GM18520 (cell line): ENCODE data around the gene CEP112.

Experiments
- ATAC-seq: cut with Tn5 transposase; IDR thresholded peaks from one replicate; pipeline ENCODE4 v1.9.1; 2021; ENCODE audit not compliant: unreplicated experiment

The CEP112 gene

DNA sequence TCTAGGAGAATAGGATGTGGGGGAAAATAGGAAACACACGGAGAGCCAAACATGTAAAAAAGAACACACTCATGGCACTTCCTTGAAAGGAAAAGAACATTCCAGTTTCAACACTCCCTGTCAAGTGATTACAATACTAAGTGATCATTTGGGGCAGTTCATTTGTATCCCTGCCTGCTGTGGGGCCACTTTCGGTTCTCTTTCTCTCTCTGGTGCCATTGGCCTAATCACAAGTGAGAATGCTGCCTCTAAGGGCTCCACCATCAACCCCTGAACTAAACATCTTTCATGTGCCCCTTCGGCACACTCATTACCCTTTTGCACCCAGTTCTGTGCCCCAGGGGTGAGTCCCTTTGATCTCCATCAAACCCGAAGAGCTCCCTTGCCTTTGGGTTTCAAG, 197.3 kb downstream of the CEP112 start:
- ATAC-seq = no peak

DNA sequence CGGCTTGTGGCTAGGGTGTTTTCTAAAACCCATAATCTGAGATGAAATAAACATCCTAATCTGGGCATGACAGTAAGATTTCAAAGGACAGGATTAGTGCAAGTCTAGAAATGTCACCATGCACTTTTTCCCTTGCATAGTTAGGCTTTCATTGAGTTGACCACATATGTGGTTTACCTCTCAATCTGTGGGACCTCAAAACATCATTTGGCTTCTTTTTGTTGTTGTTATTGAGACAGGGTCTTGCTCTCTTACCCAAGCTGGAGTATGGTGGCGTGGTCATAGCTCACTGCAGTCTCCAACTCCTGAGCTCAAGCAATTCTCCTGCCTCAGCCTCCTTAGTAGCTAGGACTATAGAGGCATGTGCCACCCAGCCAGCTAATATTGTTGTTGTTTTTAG, 197.8 kb downstream of the CEP112 start:
- no peak for ATAC-seq

- ATAC-seq = no peak
Measured at GRCh38 chr17:65990593-65990992, 201.3 kb downstream of the CEP112 start.

- no peak for ATAC-seq
Measured at GRCh38 chr17:65988451-65988850, 203.5 kb downstream of the CEP112 start.

GRCh38 chr17:65987988-65988387, 203.9 kb downstream of the CEP112 start:
- no peak for ATAC-seq

GRCh38 chr17:65985571-65985970, 206.4 kb downstream of the CEP112 start:
- no peak for ATAC-seq

DNA sequence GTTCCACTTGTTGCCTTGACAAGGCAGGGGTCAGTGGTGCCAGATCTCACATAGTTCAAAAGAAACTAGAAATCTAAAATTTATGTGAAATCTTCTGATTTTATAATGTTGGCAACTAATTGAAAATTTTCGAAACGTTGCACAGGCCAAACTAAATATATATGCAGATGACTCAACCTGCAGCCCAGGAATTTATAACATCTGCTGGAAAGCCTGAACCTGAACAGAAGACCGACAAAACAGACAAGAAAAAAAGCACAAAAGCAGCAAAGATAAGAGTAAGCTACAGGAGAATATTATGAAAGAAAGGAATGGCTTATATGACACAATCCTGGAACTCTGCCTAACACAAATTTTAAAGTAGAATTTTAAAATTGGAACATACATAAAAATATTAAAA, 207.6 kb downstream of the CEP112 start:
- no peak for ATAC-seq

DNA sequence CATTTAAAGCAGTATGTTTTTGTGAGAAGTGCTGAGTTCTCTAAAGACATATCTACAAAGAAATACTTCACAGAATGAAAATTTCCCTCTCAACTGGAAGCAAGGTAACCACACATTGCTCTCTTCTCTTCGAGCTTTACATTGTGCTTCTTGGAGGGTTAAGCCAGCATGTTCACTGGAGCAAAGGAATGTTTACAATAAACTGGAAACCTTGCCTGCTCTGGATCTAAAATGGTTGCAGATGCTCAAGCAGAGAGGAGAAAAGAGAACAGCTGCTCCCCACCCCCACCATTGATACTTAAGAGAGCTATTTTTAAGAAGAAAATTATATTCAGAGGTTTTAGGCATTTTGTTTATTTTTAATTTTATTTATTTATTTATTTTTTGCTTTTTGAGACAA, 213.1 kb downstream of the CEP112 start:
- ATAC-seq = no peak

DNA sequence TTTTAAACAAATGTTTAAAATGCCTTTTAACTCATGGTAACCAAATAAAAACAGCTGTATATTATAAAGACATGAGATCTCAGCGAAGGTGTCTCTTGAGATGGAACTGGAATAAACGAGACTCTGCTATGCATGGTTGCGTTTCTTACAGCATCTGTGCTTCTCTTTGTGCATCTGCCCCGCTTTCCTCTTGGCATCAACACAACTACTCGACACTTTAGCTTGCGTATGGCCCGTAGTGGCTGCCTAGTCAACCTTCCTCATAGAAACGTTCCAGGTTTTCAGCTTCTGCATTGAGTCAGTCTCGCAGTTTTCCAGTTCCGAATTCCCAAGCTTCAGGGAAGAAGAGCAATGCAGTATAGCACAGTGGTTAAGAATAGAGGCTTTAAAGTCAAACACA, 214.9 kb downstream of the CEP112 start:
- ATAC-seq = no peak

DNA sequence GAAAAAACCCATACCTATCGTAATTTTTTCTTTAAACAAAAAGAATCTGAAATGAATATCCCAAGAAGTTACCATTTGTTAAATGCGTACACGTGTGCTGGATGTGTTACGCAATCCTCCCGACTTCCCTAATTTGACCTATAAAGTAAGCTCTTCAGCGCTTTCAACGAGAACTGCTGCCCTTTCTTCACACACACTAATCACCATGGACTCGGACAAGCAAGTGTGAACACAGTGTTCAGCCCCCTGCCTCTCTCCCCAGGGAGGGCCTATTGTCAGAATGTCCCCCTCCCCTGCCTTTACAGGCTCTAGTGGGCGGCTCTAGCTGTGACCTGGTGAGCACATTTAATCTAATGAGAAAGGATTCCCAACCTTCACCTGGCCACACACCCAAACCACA, 216.1 kb downstream of the CEP112 start:
- ATAC-seq = no peak

DNA sequence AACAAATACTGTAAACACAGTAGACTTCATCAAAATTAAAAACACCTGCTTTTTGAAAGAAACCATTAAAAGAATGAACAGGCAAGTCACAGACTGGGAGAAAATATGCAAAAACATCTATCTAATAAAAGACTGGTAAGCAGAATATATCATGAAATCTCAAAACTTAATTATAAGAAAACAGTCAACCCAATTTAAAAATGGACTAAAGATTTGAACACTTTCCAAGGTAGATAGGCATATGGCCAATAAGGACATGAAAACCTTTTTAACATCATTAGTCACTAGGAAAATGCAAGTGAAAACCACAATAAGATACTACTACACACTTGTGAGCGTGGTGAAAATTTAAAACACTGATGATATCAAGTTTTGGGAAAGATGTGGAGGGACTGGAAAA, 218.7 kb downstream of the CEP112 start:
- ATAC-seq = no peak

GRCh38 chr17:65967372-65967771, 224.6 kb downstream of the CEP112 start:
- ATAC-seq = no peak

DNA sequence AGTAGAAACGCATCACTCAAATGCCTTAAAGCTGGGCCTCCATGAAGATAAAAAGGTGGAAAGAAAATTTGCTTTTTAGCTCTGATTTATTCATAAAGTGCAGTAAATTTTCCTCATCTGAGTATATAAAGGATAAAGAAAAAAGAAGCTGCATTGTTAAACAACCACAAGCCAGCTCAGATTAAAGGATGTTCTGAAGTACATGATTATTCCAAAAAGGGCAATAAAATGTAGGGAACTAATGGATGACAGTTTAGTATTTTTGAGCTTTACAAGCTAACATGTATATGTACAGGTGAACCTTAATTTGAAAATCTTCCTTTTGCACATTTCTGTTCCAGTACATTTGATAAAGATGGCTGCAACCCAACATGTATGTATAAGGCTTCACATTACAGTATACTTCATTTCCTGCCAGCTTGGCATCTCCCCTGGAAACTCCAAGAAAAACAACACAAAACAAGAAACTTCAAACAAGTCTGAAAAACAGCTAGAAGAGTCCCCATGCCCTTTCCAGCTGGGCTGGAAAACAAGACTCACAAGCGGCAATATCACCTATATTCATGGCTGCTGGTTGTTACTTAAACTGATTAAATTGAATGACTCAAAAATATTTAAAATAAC, 225.7 kb downstream of the CEP112 start:
- ATAC-seq = no peak

DNA sequence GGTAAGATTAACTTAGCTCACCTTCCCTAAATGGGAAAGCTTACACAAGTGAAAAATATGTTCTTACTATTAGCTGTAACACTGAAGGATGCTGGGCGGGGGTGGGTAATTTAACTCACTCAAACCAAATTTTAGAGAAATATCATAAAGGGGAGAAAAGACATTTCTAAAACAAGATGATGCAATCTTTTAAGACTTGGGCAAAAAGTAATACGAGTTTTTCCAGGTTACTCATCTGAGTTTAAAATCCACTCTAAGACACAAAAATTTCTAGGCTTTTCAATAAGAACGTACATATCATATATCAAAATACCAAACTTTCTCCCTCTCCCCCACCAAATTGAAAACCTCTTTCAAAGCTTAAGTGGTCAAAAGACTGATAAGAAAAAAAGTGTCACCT, 228.8 kb downstream of the CEP112 start:
- ATAC-seq = no peak

GRCh38 chr17:65959630-65960029, 232.3 kb downstream of the CEP112 start:
- ATAC-seq = no peak

DNA sequence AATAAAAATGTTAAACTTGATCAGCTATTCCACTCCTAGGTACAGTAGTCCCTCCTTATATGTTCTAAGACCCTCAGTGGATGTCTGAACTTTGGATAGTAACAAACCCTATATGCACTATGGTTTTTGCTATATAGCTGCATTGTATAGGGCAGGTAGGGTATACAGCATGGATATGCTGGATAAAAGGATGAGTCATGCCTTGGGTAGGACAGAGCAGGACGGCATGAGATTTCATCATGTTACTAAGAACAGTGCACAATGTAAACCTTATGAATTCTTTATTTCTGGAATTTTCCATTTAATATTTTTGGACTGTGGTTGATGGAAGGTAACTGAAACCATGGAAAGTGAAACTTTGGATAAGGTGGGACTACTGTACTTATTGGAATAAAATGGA, 235.1 kb downstream of the CEP112 start:
- ATAC-seq = no peak

GRCh38 chr17:65954148-65954449, 237.8 kb downstream of the CEP112 start:
- no peak for ATAC-seq

- no peak for ATAC-seq
Measured at GRCh38 chr17:65953316-65954147, 238.4 kb downstream of the CEP112 start.

- no peak for ATAC-seq
Measured at GRCh38 chr17:65952586-65952985, 239.3 kb downstream of the CEP112 start.

DNA sequence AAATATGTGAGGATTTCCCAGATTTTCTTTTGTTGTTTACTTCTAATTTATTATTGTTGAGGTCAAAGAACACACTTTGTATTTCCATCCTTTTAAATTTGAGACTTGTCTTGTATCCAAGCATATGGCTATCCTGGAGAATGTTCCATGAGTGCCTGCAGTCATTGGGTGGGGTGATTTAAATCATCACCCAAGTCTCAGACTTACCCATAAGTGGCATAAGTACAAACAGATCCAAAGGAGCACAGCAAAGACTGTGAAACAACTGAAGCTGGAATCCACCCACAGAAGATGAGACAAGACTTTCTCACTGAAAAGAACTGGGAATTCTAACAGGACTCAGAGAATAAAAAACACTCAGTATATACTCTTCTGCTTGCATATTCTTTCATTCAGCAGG, 239.9 kb downstream of the CEP112 start:
- ATAC-seq = no peak

GRCh38 chr17:65947831-65948230, 244.1 kb downstream of the CEP112 start:
- no peak for ATAC-seq

DNA sequence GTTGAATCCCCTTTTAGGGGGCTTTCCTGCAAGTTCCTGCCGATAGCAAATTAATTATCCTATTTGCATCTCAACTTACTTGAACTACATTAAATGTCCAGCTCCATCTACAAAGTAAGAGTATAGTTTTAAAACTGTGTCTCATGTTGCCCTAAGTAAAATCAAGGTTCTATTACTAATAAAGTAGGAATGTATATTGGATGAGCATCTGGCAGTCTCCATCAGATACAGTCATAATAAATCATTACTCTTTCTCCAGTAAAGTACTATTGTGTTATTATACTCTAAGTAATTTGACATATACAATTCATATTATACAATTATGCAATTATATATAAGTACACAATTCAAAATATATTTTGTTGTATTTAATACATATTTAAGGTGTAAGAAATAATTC, 249.3 kb downstream of the CEP112 start:
- no peak for ATAC-seq

DNA sequence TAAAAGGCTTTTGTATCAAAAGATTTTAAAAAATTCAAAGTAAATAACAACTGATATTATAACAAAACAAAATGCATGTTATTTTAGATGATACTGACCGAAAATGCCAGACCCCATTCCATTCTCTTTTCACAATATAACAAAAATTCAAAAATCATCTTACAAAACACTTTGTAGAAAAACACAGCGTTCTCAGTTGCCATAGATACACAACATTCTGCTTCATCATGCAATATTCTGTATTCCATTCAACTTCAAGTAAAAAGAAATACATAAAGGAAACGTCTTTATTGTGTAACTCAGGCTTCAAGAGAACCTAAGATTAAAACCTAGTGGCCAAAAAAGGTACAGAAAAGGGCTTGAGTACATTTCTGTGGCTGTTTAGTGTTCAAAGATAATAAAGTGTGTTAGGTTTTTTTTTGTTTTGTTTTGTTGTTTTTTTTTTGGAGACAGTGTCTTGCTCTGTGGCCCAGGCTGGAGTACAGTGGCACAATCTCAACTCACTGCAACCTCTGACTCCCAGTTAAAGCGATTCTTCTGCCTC, 250.5 kb downstream of the CEP112 start:
- ATAC-seq = no peak
